ENCODE results near the gene EHD2.

Gene EHD2

GRCh38 chr19:47675271-47675670 lies 38.0 kb upstream of the EHD2 start:
- no peak for TF ChIP-seq CTCF (IDR thresholded peaks at IDR 0.05)

DNA sequence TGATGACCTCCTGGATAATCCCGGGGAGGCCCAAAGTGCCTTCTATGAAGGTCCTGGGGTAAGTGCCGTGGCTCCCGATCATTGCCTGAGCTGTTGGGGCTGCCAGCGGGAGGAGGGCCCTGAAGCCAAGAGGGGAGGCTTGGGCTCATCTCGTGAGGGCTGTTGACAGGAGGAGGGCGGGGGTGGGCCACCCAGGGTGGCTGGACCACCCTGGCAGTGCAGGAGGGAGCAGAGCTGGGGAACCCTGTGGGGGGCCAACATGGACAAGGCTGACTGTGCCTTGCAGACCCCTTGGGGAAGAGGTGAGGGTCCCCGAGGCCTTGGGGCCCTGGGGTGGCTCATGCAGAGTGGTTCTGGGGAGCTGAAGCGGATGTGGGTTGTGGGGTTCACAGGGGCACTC lies 37.4 kb upstream of the EHD2 start:
- no peak for TF ChIP-seq CTCF (IDR thresholded peaks at IDR 0.05)

- no peak for TF ChIP-seq CTCF (IDR thresholded peaks at IDR 0.05)
These were observed 36.4 kb upstream of the EHD2 start for GRCh38 chr19:47676811-47677210.

DNA sequence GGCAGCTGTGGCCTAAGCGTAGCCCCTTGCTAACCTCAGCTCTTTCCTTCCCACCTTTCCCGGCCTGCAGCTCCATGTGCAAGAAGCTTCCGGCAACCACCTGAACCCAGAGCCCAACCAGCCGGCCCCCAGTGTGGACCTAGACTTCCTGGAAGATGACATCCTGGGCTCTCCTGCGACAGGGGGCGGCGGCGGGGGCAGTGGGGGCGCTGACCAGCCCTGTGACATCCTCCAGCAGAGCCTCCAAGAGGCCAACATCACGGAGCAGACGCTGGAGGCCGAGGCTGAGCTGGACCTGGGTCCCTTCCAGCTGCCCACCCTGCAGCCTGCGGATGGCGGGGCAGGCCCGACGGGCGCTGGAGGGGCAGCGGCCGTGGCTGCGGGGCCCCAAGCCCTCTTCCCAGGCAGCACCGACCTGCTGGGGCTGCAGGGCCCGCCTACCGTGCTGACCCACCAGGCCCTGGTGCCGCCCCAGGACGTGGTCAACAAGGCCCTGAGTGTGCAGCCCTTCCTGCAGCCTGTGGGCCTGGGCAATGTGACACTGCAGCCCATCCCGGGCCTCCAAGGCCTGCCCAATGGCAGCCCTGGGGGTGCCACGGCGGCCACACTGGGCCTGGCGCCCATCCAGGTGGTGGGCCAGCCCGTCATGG lies 33.8 kb upstream of the EHD2 start:
- no peak for TF ChIP-seq CTCF (IDR thresholded peaks at IDR 0.05)

GRCh38 chr19:47679922-47680857 lies 33.0 kb upstream of the EHD2 start:
- TF ChIP-seq CTCF (IDR thresholded peaks at IDR 0.05), result no peak

DNA sequence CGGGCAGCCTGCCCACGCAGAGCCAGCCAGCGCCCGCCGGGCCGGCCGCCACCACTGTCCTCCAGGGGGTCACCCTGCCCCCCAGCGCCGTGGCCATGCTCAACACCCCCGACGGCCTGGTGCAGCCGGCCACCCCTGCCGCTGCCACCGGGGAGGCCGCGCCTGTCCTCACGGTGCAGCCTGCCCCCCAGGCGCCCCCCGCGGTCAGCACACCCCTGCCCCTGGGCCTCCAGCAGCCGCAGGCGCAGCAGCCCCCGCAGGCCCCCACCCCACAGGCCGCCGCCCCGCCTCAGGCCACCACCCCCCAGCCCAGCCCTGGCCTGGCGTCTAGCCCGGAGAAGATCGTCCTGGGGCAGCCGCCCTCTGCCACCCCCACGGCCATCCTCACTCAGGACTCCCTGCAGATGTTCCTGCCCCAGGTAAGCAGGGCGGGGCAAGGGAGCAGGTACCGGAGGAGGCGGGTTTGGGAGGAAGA lies 32.3 kb upstream of the EHD2 start:
- TF ChIP-seq CTCF (IDR thresholded peaks at IDR 0.05), result no peak

DNA sequence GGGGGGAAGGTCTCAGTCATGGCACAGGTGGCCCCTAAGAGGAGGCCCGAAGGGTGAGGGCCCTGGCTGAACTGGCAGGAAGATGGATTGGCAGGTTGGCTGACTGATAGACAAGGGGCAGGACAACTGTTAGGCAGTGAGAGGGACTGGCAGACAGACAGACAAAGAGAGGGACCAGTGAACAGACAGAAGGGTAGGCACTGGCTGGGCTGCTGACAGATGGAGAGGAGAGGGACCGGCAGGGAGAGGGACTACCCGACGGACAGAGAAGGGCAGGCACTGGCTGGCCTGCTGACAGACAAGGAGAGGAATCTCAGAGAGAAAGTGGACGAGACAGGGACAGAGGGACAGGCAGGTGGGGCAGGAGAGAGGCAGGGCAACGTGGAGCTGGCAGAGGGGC lies 31.8 kb upstream of the EHD2 start:
- no peak for TF ChIP-seq CTCF (IDR thresholded peaks at IDR 0.05)

Measured in LNCAP (cell line).